ENCODE data around the gene SLC24A3. TPM values are rescaled to one million over a fixed set of nuclear protein-coding genes. Genes with fewer than 3 reads are reported as not detected.

Gene SLC24A3
- total RNA-seq, 3 donors from 2014 or later: 4.9 to 12.3 (median 5.9) TPM

DNA sequence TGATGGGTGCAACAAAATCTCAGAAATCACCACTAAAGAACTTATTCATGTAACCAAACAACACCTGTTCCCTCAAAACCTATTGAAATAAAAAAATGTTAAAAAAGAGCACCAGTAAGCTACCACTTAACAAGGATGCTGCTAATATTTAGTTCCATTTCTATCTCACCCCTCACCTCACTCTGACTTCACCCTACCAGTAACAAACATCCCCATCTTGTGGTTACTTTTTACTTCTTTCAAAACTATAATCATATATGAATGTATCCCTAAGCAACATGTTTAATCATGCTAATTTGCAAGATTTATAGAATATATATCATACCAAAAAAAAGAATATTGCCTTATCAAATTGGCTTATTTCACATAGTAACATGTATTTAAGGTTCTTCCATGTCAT, 27.4 kb upstream of the SLC24A3 start:
- DNase-seq (ENCODE audit: low spot score in 2 of 2): no peak
- intact Hi-C loops (cut with DNase I; ENCODE audit: low total_unique reads): no loop called here
- Histone ChIP-seq H3K4me1 (no peaks in the 10 kb centered on the region), H3K4me3 (no peak overlapping the region), H3K27ac (no peak overlapping the region), H3K9me3 (peaks cover 0 to 5% of the 10 kb centered on the region in 2 donors), H3K36me3 (no peaks in the 10 kb centered on the region), H3K27me3 (no peaks in the 10 kb centered on the region)
- TF ChIP-seq POLR2AphosphoS5 (IDR thresholded peaks at IDR 0.05) (no peak), POLR2A (IDR thresholded peaks at IDR 0.05) (no peak), CTCF (IDR thresholded peaks at IDR 0.05) (no peak)

GRCh38 chr20:19193349-19193748, 19.1 kb upstream of the SLC24A3 start:
- H3K4me3 ChIP-seq: no peak overlapping the region
- DNase-seq (ENCODE audit: low spot score in 2 of 2): no peak
- H3K27ac ChIP-seq: no peak overlapping the region
- TF ChIP-seq POLR2AphosphoS5 (IDR thresholded peaks at IDR 0.05) (no peak), CTCF (IDR thresholded peaks at IDR 0.05) (no peak), POLR2A (IDR thresholded peaks at IDR 0.05) (no peak)
- no peaks in the 10 kb centered on the region for H3K36me3 ChIP-seq
- intact Hi-C loops (cut with DNase I; ENCODE audit: low total_unique reads): no loop called here
- peaks cover 0 to 5% of the 10 kb centered on the region in 2 donors for H3K9me3 ChIP-seq
- no peaks in the 10 kb centered on the region for H3K4me1 ChIP-seq
- no peaks in the 10 kb centered on the region for H3K27me3 ChIP-seq

DNA sequence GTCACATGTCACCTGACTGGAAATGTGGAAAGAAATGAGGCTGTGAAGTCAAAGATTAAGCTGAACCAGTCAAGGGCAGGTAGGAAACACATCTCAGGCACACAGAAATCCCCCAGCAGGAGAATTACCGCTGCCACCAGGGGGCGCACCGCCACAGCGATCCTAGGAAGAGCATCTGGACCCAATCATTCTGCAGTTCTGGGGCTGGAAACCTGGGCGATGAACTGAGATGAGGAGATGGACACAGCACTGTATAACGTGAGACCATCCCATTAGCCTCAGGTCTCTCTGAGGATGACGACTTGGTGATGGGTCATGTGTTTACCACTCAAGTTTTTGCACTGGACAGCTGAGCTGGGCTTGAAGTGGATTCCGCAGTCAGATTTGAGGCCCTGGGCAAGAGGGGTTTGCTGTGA, 6.5 kb upstream of the SLC24A3 start:
- intact Hi-C loops (cut with DNase I; ENCODE audit: low total_unique reads): no loop called here
- DNase-seq (ENCODE audit: low spot score in 2 of 2): peak; percentile 59 to 80
- peak; percentile 80 to 86 (median 85) for TF ChIP-seq CTCF (IDR thresholded peaks at IDR 0.05)
- no peak for TF ChIP-seq POLR2AphosphoS5 (IDR thresholded peaks at IDR 0.05)

DNA sequence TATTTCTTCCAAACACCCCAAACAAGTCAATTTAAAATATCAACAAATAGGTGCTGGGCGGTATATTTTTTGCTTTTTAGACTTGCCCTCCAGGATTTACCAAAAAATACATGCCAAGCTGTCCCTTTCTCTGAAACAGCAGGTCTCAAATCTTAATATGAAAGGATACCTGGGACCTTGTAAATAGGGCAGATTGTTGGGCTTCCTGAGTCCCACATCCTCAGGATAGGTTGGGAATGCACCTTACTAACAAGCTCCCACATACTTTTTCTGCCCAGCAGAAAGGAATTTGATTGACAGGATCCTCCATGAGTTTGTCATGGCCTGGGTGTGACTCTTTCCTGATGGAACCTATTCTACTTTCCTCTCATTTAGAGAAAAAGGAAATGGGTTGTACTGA, 4.9 kb upstream of the SLC24A3 start:
- no peak for DNase-seq (ENCODE audit: low spot score in 2 of 2)
- Histone ChIP-seq H3K4me3 (no peak overlapping the region), H3K9me3 (no peaks in the 10 kb centered on the region), H3K27me3 (no peaks in the 10 kb centered on the region), H3K4me1 (peaks cover 0 to 8% of the 10 kb centered on the region in 2 donors), H3K27ac (no peak overlapping the region), H3K36me3 (no peaks in the 10 kb centered on the region)
- intact Hi-C loops (cut with DNase I; ENCODE audit: low total_unique reads): no loop called here
- no peak for TF ChIP-seq POLR2AphosphoS5 (IDR thresholded peaks at IDR 0.05)
- no peak for TF ChIP-seq POLR2A (IDR thresholded peaks at IDR 0.05)
- TF ChIP-seq CTCF (IDR thresholded peaks at IDR 0.05): no peak

More for the DNA sequence above, 6.5 kb upstream of the SLC24A3 start:
- Histone ChIP-seq H3K4me3 (no peak overlapping the region), H3K27ac (no peak overlapping the region), H3K36me3 (no peaks in the 10 kb centered on the region), H3K4me1 (peaks cover 0 to 3% of the 10 kb centered on the region in 2 donors), H3K27me3 (no peaks in the 10 kb centered on the region), H3K9me3 (no peaks in the 10 kb centered on the region)

DNA sequence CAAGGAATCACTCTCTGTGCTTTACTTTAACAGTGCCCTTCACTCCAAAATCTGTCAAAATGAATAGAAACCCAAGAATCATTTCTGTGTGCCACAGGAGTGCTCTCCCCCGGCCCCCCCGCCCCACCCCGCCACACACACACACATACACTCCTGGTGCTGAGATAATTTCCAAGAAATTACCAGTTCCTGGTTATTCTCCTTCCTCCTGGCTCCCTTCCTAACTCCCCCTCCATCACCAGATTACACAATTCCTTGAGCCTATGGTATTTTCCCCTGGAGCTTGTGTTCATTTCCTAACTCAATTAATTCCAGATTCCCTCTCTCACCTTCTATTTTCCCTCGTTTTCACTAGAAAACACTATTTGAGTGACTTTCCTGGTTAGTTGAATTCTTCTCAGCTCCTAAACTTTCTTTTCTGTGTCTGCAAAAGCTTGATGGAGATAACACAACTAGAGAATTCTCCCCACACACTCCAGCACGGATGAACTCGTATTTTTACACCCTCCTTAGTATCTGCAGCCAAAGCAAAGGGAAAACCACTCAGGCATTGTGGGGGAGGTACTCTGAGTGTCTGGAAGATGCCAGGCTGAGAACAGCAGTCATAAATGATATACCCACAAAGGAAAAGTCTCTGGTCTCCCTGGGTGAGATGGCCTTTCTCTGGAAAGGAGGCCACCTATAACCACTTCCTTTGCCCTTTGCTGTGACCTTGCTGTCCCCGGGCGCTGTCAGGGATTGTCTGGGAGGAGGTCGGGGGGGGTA, 1.9 kb upstream of the SLC24A3 start:
- H3K4me3 ChIP-seq: peak overlapping the region in 2 of 3 donors; percentile 65 to 91
- intact Hi-C loops (cut with DNase I; ENCODE audit: low total_unique reads): no loop called here
- TF ChIP-seq POLR2AphosphoS5 (IDR thresholded peaks at IDR 0.05): peak in 2 of 3 donors; percentile 34 to 58
- no peak for TF ChIP-seq POLR2A (IDR thresholded peaks at IDR 0.05)
- TF ChIP-seq CTCF (IDR thresholded peaks at IDR 0.05): no peak

More for the DNA sequence above, 1.9 kb upstream of the SLC24A3 start:
- Histone ChIP-seq H3K27me3 (no peaks in the 10 kb centered on the region), H3K27ac (peak overlapping the region; percentile 84 to 90), H3K9me3 (no peaks in the 10 kb centered on the region), H3K4me1 (peaks cover 0 to 8% of the 10 kb centered on the region in 2 donors), H3K36me3 (no peaks in the 10 kb centered on the region)
- peak in 1 of 2 donors; percentile 49 for DNase-seq (ENCODE audit: low spot score in 2 of 2)

All from breast epithelium (tissue), 4 donors.